Measurements from ENCODE around the gene RBPJ.

DNA sequence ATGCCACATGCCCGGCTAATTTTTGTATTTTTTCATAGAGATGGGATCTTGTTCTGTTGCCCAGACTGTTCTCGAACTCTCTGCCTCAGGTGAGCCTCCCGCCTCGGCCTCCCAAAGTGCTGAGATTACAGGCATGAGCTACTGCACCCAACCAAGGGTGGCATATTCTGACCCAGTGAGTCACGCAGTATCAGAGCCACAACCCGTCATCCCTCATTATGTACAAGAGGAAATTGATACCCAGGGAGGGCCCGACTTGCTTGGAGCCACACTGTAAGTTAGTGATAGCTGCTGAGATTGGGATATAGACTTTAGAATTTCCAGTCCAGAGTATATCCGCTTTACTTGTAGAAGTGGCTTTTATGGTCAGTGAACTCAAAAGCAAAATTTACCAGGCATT is 154.9 kb downstream of the RBPJ start:
- no peak for TF ChIP-seq POLR2A (IDR thresholded peaks at IDR 0.05)
- TF ChIP-seq, protein P1, sequence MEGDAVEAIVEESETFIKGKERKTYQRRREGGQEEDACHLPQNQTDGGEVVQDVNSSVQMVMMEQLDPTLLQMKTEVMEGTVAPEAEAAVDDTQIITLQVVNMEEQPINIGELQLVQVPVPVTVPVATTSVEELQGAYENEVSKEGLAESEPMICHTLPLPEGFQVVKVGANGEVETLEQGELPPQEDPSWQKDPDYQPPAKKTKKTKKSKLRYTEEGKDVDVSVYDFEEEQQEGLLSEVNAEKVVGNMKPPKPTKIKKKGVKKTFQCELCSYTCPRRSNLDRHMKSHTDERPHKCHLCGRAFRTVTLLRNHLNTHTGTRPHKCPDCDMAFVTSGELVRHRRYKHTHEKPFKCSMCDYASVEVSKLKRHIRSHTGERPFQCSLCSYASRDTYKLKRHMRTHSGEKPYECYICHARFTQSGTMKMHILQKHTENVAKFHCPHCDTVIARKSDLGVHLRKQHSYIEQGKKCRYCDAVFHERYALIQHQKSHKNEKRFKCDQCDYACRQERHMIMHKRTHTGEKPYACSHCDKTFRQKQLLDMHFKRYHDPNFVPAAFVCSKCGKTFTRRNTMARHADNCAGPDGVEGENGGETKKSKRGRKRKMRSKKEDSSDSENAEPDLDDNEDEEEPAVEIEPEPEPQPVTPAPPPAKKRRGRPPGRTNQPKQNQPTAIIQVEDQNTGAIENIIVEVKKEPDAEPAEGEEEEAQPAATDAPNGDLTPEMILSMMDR (IDR thresholded peaks at IDR 0.05), result no peak

Measured in tibial nerve (tissue), 3 donors.